Esophagus (tissue), 2 donors: ENCODE results near the gene NKX6-2. TPM values are rescaled to one million over a fixed set of nuclear protein-coding genes. Genes with fewer than 3 reads are reported as not detected.

ENCODE experiments used
- H3K27ac ChIP-seq, 2 donors: one replicate each; pipeline ENCODE4 v1.5.1; 2013; ENCODE audit warnings: low read depth in 2 of 2, mild to moderate bottlenecking in 2 of 2, inconsistent platforms in 1 of 2, low read length in 1 of 2, moderate library complexity in 1 of 2
- H3K27me3 ChIP-seq, 2 donors: one replicate each; pipeline ENCODE4 v1.6.1; 2013; ENCODE audit warnings: low read length in 2 of 2, control low read depth in 1 of 2, mild to moderate bottlenecking in 1 of 2; ENCODE audit not compliant: insufficient read depth in 2 of 2, control insufficient read depth in 1 of 2
- H3K36me3 ChIP-seq, 2 donors: one replicate each; pipeline ENCODE4 v1.6.1; 2013; ENCODE audit warnings: low read length in 1 of 2; ENCODE audit not compliant: control insufficient read depth in 2 of 2, insufficient read depth in 2 of 2
- H3K4me1 ChIP-seq, 2 donors: one replicate each; pipeline ENCODE4 v1.6.1; 2013; ENCODE audit warnings: low read length in 1 of 2; ENCODE audit not compliant: control insufficient read depth in 2 of 2, insufficient read depth in 2 of 2
- H3K4me3 ChIP-seq, 2 donors: one replicate each; pipeline ENCODE4 v1.5.1; 2013; ENCODE audit warnings: low read length in 2 of 2, mild to moderate bottlenecking in 2 of 2, low read depth in 1 of 2, moderate library complexity in 1 of 2
- H3K9me3 ChIP-seq, 2 donors: one replicate each; pipeline ENCODE4 v1.6.1; 2013; ENCODE audit warnings: mild to moderate bottlenecking in 2 of 2, low read depth in 1 of 2, low read length in 1 of 2, moderate library complexity in 1 of 2; ENCODE audit not compliant: control insufficient read depth in 2 of 2, insufficient read depth in 1 of 2
- WGBS, 2 donors: extraction: QIAGEN DNeasy Blood & Tissue Kit; methylation state at CpG; one replicate each; pipeline ENCODE4 v1.1.7; 2013; 5-methylcytosine and 5-hydroxymethylcytosine counted together
- polyA plus RNA-seq, 2 donors: library from polyadenylated mRNA; stranded (reverse); fragments of 200-250 nt; gene quantifications; one replicate each; pipeline ENCODE4 v1.2.3, GENCODE V29; 2013
- donor health status: healthy with polysubstance abuse.
- donor health status: Bipolar disorder and iron deficiency.

The NKX6-2 gene
- polyA plus RNA-seq, 2 donors: 0.15 to 1.5 TPM

DNA sequence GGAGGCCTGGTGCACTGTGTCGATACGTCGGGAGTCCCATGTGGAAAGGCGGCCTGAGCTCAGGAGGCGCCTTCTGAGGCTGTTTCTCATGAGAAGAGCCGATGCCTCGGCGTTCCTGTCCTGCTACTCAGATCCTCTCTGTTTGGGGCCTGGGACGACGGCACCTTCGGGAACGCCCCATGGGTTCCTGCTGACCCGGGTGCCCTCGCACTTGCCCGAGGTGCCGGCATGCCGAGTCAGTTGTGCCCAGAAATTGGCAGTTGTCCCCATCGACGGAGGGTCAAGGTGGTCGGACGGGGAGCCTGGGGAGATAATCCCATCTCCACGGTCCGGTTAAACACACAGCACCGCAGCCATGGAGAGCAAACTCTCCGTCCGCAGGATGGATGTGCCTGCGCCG lies 33.0 kb downstream of the NKX6-2 start:
- Histone ChIP-seq H3K27ac (no peak overlapping the region), H3K27me3 (no peaks in the 10 kb centered on the region), H3K4me1 (peaks cover 0 to 2% of the 10 kb centered on the region in 2 donors), H3K36me3 (peaks cover 0 to 44% of the 10 kb centered on the region in 2 donors), H3K9me3 (peaks cover 0 to 10% of the 10 kb centered on the region in 2 donors), H3K4me3 (no peak overlapping the region)
- 94 to 97% methylated on average over 28 of the region's 28 CpGs for WGBS, 2 donors

DNA sequence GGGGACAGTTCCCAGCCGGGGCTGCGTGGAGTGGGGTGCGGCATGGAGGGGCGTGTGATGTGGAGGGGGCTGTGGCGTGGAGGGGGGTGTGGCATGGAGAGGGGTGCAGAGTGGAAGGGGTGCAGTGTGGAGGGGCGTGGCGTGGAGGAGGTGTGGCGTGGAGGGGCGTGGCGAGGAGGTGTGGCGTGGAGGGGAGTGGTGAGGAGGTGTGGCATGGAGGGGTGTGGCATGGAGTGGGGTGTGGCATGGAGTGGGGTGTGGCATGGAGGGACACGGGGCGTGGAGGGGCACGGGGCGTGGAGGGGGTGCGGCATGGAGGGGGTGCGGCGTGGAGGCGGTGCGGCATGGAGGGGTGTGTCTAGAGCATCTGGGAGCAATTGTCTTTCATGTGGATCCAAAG lies 33.6 kb downstream of the NKX6-2 start:
- H3K36me3 ChIP-seq: peaks cover 0 to 42% of the 10 kb centered on the region in 2 donors

DNA sequence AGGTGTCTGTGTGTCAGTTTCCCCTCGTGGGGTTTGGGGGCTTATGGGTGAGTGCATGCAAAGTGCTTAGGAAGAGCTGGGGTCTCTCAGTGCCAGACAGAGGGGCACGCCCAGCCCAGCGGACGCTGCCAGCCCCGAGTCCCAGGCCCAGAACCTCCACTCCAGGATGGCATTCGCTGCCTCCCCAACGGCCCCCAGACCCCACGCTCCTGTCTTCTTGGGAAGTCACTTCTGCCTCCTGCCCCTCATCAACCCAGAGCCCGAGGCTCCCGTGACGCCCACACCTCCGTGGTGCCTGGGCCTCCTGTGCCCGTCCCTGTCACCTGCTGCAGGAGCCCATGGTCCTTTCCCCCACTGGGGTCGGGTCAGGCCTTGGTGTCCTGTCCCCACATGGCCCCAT lies 35.0 kb downstream of the NKX6-2 start:
- Histone ChIP-seq H3K4me3 (no peak overlapping the region), H3K27me3 (no peaks in the 10 kb centered on the region), H3K4me1 (peaks cover 0 to 2% of the 10 kb centered on the region in 2 donors), H3K9me3 (peaks cover 0 to 5% of the 10 kb centered on the region in 2 donors), H3K36me3 (peaks cover 0 to 34% of the 10 kb centered on the region in 2 donors), H3K27ac (no peak overlapping the region)
- 92 to 94% methylated on average over 13 to 14 of the region's 14 CpGs for whole genome bisulfite sequencing, 2 donors

More for the DNA sequence above, 33.6 kb downstream of the NKX6-2 start:
- H3K9me3 ChIP-seq: peaks cover 0 to 10% of the 10 kb centered on the region in 2 donors
- WGBS, 2 donors: 94% methylated on average over 19 to 20 of the region's 20 CpGs
- H3K4me3 ChIP-seq: no peak overlapping the region
- no peaks in the 10 kb centered on the region for H3K27me3 ChIP-seq
- peaks cover 0 to 2% of the 10 kb centered on the region in 2 donors for H3K4me1 ChIP-seq
- H3K27ac ChIP-seq: no peak overlapping the region

DNA sequence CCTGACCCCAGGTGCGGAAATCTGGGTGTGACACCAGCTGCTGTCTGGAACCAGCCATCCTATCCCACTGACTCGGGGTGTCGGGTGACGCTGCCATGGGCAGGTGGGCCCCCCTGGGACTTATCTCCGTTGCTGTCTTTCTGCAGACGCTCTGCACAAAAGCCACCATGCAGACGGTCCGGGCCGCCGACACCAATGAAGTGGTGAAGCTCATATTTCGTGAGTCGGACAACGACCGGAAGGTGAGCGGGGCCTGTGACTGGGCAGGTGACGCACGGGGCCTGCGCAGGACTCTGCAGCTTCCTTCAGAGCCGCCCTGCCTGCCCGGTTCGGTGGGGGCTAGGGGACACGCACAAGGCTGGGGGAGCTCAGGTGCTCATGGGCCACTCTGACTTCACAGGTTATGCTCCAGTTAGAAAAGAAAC lies 36.6 kb downstream of the NKX6-2 start:
- no peaks in the 10 kb centered on the region for H3K9me3 ChIP-seq
- peaks cover 0 to 25% of the 10 kb centered on the region in 2 donors for H3K36me3 ChIP-seq
- no peaks in the 10 kb centered on the region for H3K27me3 ChIP-seq
- no peak overlapping the region for H3K4me3 ChIP-seq
- H3K27ac ChIP-seq: no peak overlapping the region
- WGBS, 2 donors: 92% methylated on average over 22 of the region's 22 CpGs
- peaks cover 2 to 4% of the 10 kb centered on the region in 2 donors for H3K4me1 ChIP-seq

DNA sequence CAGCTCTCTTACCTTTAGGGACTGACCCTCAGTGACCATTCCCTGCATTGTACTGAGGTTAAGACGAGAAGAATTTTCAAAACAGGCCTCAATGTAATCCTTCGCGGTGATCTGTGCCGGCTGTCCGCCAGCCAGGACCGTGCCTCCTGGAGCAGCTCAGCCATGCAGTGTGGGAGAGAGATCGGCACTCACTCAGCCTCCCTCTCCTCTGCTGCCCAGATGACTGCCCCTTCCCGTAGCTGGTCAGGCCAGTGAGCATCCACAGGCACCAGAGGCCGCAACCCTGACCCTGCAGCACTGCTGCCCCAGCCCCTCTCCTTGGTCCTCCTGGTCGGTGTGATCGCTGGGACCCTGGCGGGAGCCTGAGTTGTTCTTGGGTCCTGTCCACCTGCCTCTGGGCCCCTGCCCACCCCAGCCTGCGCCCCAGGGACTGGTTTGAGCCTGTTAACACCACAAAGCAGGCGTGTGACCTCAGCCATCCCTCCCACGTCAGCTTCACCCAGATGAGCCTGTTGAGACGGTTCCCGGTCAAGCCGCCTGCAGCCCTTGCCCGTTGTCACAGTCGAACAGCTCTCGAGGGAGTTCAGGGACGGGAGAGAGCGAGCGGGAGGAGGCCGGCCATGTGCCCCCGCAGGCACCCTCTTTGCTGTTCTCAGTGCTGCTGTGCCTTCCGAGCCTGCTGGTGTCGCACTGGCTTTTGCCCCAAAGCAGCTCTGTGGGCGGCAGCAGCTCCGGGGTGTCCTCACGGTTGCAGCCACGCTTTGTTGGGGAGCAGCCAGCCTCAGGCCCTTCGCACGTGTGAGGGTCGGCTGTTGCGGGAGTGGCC lies 37.2 kb downstream of the NKX6-2 start:
- Histone ChIP-seq H3K27ac (no peak overlapping the region), H3K4me3 (no peak overlapping the region), H3K36me3 (peaks cover 0 to 20% of the 10 kb centered on the region in 2 donors), H3K27me3 (no peaks in the 10 kb centered on the region), H3K9me3 (no peaks in the 10 kb centered on the region), H3K4me1 (peaks cover 2 to 4% of the 10 kb centered on the region in 2 donors)
- 88 to 90% methylated on average over 36 of the region's 36 CpGs for WGBS, 2 donors

DNA sequence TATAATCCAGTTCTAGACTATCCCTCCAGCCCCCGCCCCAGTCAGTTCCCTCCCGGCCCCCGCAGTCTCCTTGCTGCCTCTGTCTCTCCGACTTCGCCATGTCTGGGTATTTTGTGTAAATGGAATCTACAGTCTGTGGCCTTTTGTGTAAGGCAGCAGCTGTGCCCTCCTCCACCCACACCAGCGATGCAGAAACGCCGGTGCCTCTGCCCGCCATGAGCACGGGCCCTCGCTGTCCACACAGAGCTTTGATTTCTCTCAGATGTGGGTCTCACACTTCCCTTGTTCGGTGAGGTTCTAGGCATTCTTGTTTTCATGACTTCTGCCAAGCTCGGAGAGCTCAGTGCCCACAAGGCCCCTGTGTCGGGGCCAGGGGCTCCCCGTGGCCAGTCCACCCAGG lies 37.8 kb downstream of the NKX6-2 start:
- Histone ChIP-seq H3K27ac (no peak overlapping the region), H3K4me3 (no peak overlapping the region), H3K4me1 (peaks cover 2 to 4% of the 10 kb centered on the region in 2 donors), H3K9me3 (no peaks in the 10 kb centered on the region), H3K36me3 (peaks cover 0 to 19% of the 10 kb centered on the region in 2 donors), H3K27me3 (no peaks in the 10 kb centered on the region)
- 88% methylated on average over 15 of the region's 15 CpGs for WGBS, 2 donors

DNA sequence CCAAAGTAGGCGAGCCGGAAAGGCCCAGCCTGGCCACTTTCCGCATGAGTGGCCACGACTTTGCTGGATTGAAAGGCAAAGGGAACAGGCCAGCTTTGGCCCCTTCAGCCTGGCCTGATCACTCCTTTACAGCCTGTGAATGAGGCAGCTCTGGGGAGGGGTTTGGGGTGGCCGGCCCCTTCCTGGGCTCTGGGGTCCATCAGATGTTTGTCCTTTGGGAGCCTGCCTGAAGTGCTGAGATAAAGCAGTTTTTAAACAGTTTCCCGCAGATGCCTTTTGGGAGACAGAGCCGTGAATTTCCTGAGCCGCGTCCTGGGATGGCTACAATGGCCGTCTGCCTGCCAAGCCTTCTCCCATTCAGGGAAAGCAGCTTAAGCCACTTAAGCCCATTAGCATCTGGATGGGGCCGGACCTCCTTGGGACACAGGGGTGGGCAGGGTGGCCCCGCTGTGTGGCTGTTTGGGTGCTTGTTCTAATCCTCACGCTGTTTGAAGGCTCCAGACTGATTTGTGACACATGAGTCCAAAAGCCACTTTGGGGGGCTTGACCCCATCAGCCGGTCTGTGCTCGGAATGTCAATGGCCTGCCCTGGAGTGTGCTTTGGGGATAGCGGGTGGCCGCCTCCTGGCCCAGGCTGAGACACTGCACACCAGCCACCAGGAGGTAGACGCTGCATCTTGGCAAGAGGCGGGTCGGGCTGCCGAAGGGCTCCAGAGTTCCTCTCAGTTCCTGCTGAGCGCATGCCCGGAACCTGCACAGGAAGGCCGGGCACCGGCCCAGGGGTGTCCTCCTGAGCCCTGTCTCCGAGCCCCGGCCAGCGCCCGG lies 38.9 kb downstream of the NKX6-2 start:
- Histone ChIP-seq H3K9me3 (no peaks in the 10 kb centered on the region), H3K27ac (no peak overlapping the region), H3K36me3 (peaks cover 0 to 19% of the 10 kb centered on the region in 2 donors), H3K4me3 (no peak overlapping the region), H3K27me3 (no peaks in the 10 kb centered on the region), H3K4me1 (peaks cover 2 to 7% of the 10 kb centered on the region in 2 donors)
- WGBS, 2 donors: 76 to 83% methylated on average over 29 of the region's 29 CpGs

DNA sequence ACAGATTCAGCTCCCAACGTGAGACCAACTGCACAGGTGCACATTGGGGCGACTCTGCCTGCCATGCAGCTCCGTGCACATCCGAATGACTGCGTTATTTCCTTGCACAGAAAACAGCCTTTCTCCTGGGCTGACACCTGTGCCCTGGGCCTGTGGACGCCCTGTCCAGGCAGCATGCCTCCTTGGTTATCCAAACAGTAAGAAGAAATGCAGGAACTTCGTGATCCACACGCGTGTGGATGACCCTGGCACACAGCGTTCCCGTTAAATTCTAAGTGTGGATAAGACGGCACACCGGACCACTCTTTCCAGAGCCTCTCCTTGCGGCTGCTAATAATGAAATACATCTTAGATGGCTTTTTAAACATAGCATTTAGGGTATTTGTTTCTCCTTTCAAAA lies 39.6 kb downstream of the NKX6-2 start:
- Histone ChIP-seq H3K4me1 (peaks cover 2 to 7% of the 10 kb centered on the region in 2 donors), H3K27ac (no peak overlapping the region), H3K4me3 (no peak overlapping the region), H3K36me3 (peaks cover 0 to 19% of the 10 kb centered on the region in 2 donors), H3K9me3 (no peaks in the 10 kb centered on the region), H3K27me3 (no peaks in the 10 kb centered on the region)
- 84 to 87% methylated on average over 14 of the region's 14 CpGs for WGBS, 2 donors

DNA sequence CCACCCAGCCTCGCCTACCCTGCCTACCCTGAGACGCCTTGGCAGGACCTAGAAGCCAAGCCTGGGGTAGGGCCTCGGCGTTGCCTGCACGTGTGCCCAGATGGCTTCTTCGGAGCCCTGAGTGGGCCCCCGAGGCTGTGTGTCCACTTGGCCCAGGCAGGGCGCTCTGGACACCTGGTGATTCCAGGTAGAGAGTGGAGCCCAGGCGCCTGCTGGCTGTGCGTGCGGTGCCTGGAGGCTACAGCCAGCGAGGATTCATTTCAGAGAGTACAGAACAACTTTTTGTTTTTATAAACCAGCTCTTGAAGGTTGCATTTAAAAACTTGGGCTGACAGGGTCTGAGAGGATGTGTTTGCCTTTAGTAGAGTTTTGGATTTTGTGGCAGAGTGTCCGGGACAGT lies 40.0 kb downstream of the NKX6-2 start:
- Histone ChIP-seq H3K4me3 (no peak overlapping the region), H3K27me3 (no peaks in the 10 kb centered on the region), H3K27ac (no peak overlapping the region), H3K36me3 (peaks cover 0 to 16% of the 10 kb centered on the region in 2 donors), H3K9me3 (no peaks in the 10 kb centered on the region), H3K4me1 (peaks cover 2 to 7% of the 10 kb centered on the region in 2 donors)
- 92 to 96% methylated on average over 13 of the region's 13 CpGs for WGBS, 2 donors
